HepG2 (cell line): ENCODE results near the gene NPIPB6. TPM values are rescaled to one million over a fixed set of nuclear protein-coding genes. Genes with fewer than 3 reads are reported as not detected.
"Not testable (repeated sequence)": the region's sequence is repeated elsewhere in the genome, so short reads cannot be mapped to it uniquely, and the experiment has no call there.

Source experiments
- ATAC-seq: fragments of 200-7000 bp; cut with Tn5 transposase; 3 replicates; pipeline ENCODE4 v1.9.1; 2020; ENCODE audit warnings: mild to moderate bottlenecking, moderate library complexity
- BruUV-seq: library from RNA; stranded (reverse); fragments of 400-500 nt; replicated peaks from 2 replicates; lab custom pipeline; 2021; lab: Mats Ljungman, UMichigan
- CTCF ChIA-PET: fragments of 300-600 bp; formaldehyde crosslinking; extraction: SDS; loops from one replicate; lab custom pipeline; 2021; ENCODE audit warnings: low total read pairs, inconsistent platforms, low intra/inter-chr PET ratio; lab: Yijun Ruan, JAX
- POLR2A ChIA-PET: fragments of 350-600 bp; sonication (Branson Sonifier 250); formaldehyde crosslinking; loops from one replicate; lab custom pipeline; 2020; ENCODE audit warnings: antibody characterized with exemption, inconsistent platforms; lab: Yijun Ruan, JAX
- DNase-seq: peaks from one replicate; pipeline ENCODE4 v3.0.0-alpha.2; 2015; ENCODE audit warnings: low spot score
- FAIRE-seq: peaks from 3 replicates; lab custom pipeline; 2011; peaks lifted over from hg19 to GRCh38; lab: Jason Lieb, UNC
- H2AFZ ChIP-seq: one replicate; pipeline ENCODE4 v1.6.1; 2011; ENCODE audit warnings: low read length, inconsistent platforms
- H3K27ac ChIP-seq: fragments of 300-600 bp; 3 replicates; pipeline ENCODE4 v1.8.0; 2011; ENCODE audit warnings: mixed run types, mild to moderate bottlenecking, mixed read lengths, low read length, inconsistent platforms; ENCODE audit not compliant: insufficient read depth; ENCODE audit errors: extremely low read length
- H3K27me3 ChIP-seq, 2 experiments: fragments of 200-600 bp in 1 of 2; 2 replicates in 1 of 2; 3 replicates in 1 of 2; pipeline versions ENCODE4 v1.6.0 to v1.8.0; 2011; ENCODE audit warnings: low read length in 2 of 2, mild to moderate bottlenecking in 2 of 2, moderate library complexity in 2 of 2, inconsistent platforms in 1 of 2; ENCODE audit not compliant: insufficient read depth in 2 of 2, control insufficient read depth in 1 of 2
- H3K36me3 ChIP-seq, 2 experiments: fragments of 200-600 bp in 1 of 2; replicated peaks in 1 of 2; 2 replicates in 1 of 2; 3 replicates in 1 of 2; pipeline versions ENCODE4 v1.5.1 to v1.8.0; 2011; ENCODE audit warnings: low read length in 2 of 2, inconsistent platforms in 1 of 2; ENCODE audit not compliant: insufficient read depth in 2 of 2, control insufficient read depth in 1 of 2
- H3K4me1 ChIP-seq: 2 replicates; pipeline ENCODE4 v1.5.1; 2012; ENCODE audit warnings: low read length, inconsistent platforms; ENCODE audit not compliant: insufficient read depth
- H3K4me2 ChIP-seq: 2 replicates; pipeline ENCODE4 v1.6.0; 2011; ENCODE audit warnings: low read depth, low read length, inconsistent platforms
- H3K4me3 ChIP-seq, 3 experiments: fragments of 200-600 bp in 1 of 3; sonication (generic), shearing (Covaris generic) in 1 of 3; replicated peaks in 1 of 3; 2 replicates each; pipeline ENCODE4 v1.5.1; 2011 to 2016; ENCODE audit warnings: low read length in 3 of 3, inconsistent platforms in 2 of 3, low read depth in 2 of 3, mild to moderate bottlenecking in 2 of 3, control low read depth in 1 of 3, mixed read lengths in 1 of 3; ENCODE audit not compliant: insufficient read depth in 1 of 3
- H3K79me2 ChIP-seq: one replicate; pipeline ENCODE4 v1.6.1; 2011; ENCODE audit warnings: low read length, inconsistent platforms; ENCODE audit not compliant: insufficient read depth
- H3K9ac ChIP-seq: 2 replicates; pipeline ENCODE4 v1.6.0; 2011; ENCODE audit warnings: mild to moderate bottlenecking, low read depth, low read length, inconsistent platforms; ENCODE audit not compliant: insufficient read depth
- H3K9me3 ChIP-seq: 2 replicates; pipeline ENCODE4 v1.5.1; 2012; ENCODE audit warnings: mild to moderate bottlenecking, low read length
- H4K20me1 ChIP-seq: 2 replicates; pipeline ENCODE4 v1.6.0; 2011; ENCODE audit warnings: inconsistent platforms, mild to moderate bottlenecking, low read length, moderate library complexity; ENCODE audit not compliant: insufficient read depth
- ARID5B ChIP-seq: IDR thresholded peaks from 2 replicates; pipeline ENCODE4 v1.4.0; 2020; ENCODE audit warnings: mild to moderate bottlenecking, missing genetic modification reagents
- ARNT ChIP-seq: fragments of 450-650 bp; IDR thresholded peaks from 2 replicates; pipeline ENCODE4 v1.6.1; 2017
- FOXA1 ChIP-seq, 2 experiments: fragments of 450-650 bp in 1 of 2; sonication (generic) in 1 of 2; formaldehyde crosslinking in 1 of 2; IDR thresholded peaks; 2 replicates each; pipeline versions ENCODE4 v1.4.0 to v1.6.1; 2016 to 2020; ENCODE audit warnings: missing genetic modification reagents in 1 of 2
- HOXA5 ChIP-seq: sonication (generic); formaldehyde crosslinking; IDR thresholded peaks from 2 replicates; pipeline ENCODE4 v1.4.0; 2020; ENCODE audit warnings: missing genetic modification reagents
- ISX ChIP-seq: sonication (generic); formaldehyde crosslinking; conservative IDR thresholded peaks from 2 replicates; pipeline ENCODE4 v1.5.0; 2020; ENCODE audit warnings: missing genetic modification reagents
- NFYC ChIP-seq: IDR thresholded peaks from 2 replicates; pipeline ENCODE4 v1.6.1; 2016; ENCODE audit warnings: missing genetic modification reagents, missing compliant biosample characterization
- USF2 ChIP-seq, 2 experiments: sonication (generic) in 1 of 2; formaldehyde crosslinking in 1 of 2; IDR thresholded peaks; 2 replicates each; pipeline versions ENCODE4 v1.5.1 to v1.6.1; 2011 to 2020; ENCODE audit warnings: borderline replicate concordance in 1 of 2, low read depth in 1 of 2, low read length in 1 of 2, mild to moderate bottlenecking in 1 of 2, missing genetic modification reagents in 1 of 2, moderate library complexity in 1 of 2
- ZMYM3 ChIP-seq: sonication (generic); formaldehyde crosslinking; IDR thresholded peaks from 2 replicates; pipeline ENCODE4 v1.5.1; 2020; ENCODE audit warnings: mild to moderate bottlenecking, missing genetic modification reagents
- ZNF331 ChIP-seq: sonication (generic); formaldehyde crosslinking; IDR thresholded peaks from 2 replicates; pipeline ENCODE4 v1.4.0; 2020; ENCODE audit warnings: missing genetic modification reagents
- WGBS: methylation state at CpG from one replicate; pipeline ENCODE4 v1.1.6; 2017; ENCODE audit warnings: low lambda C conversion rate; 5-methylcytosine and 5-hydroxymethylcytosine counted together
- in situ Hi-C: cut with HindIII; loops from 2 replicates; pipeline ENCODE4 v1.10.0; 2017; ENCODE audit warnings: low pct_unique_long_range_greater_than_20kb; ENCODE audit not compliant: extremely low pct_ligation_motif_present
- intact Hi-C: fragments of 100-400 bp; cut with micrococcal nuclease; formaldehyde crosslinking; loops from one replicate; pipeline ENCODE4 v1.10.0; 2022; ENCODE audit not compliant: unreplicated experiment
- polyA plus RNA-seq, 8 experiments: library from polyadenylated mRNA; depleted of rRNA in 3 of 8; stranded (reverse) in 7 of 8; unstranded in 1 of 8; fragments of >200 nt; fragmentation: Illumina TruSeq in 4 of 8; extraction: Trizol in 4 of 8; gene quantifications; 2 replicates each; pipeline versions ENCODE4 v1.2.1 to v1.2.3, GENCODE V29; 2011 to 2016; ENCODE audit warnings: low read depth in 4 of 8, missing spikeins in 1 of 8, mixed read lengths in 1 of 8; ENCODE audit not compliant: insufficient read depth in 1 of 8
- total RNA-seq, 5 experiments: library from RNA; depleted of rRNA; stranded (reverse); fragments of >200 nt; fragmentation: Illumina TruSeq; extraction: Trizol; gene quantifications; 2 replicates each; pipeline ENCODE4 v1.2.3, GENCODE V29; 2016; ENCODE audit warnings: low read depth in 1 of 5

Gene NPIPB6
- total and polyA plus RNA-seq, 2 of the 13 experiments (the other 11 are each of a cell fraction or from before 2014, with no cell fraction given) = 0.25 TPM; not detected in 1

- H3K27me3 ChIP-seq; intact Hi-C loops; H3K36me3 ChIP-seq; H3K79me2 ChIP-seq; H3K9ac ChIP-seq; H3K9me3 ChIP-seq; TF ChIP-seq USF2 (IDR thresholded peaks at IDR 0.05; ENCODE audit: low read depth, low read length); FOXA1 (IDR thresholded peaks at IDR 0.05): not testable (repeated sequence)
- ATAC-seq = peak; percentile 66
- TF ChIP-seq USF2 (CRISPR knock-in tag; IDR thresholded peaks at IDR 0.05; ENCODE audit: borderline replicate concordance) (peak; percentile 69; the same call in 1 of the 2 replicates), FOXA1 (CRISPR knock-in tag; IDR thresholded peaks at IDR 0.05) (0 out of 2 replicates have a peak, but pooled peaks have one; percentile 11), NFYC (peak; percentile 70)
- TF ChIP-seq, all 625 proteins: peak for 3; not testable (repeated sequence) for 622
- FAIRE-seq, H3K27ac ChIP-seq, H3K4me3 ChIP-seq, POLR2A ChIA-PET, CTCF ChIA-PET, H2AFZ ChIP-seq, in situ Hi-C loops, DNase-seq, H4K20me1 ChIP-seq, H3K4me2 ChIP-seq, BruUV-seq: not testable (repeated sequence)
- 37% methylated on average over 8 of the region's 9 CpGs for WGBS
- peaks cover 20% of the 10 kb centered on the region for H3K4me1 ChIP-seq
Measured at GRCh38 chr16:28330232-28330631, 33.1 kb downstream of the NPIPB6 start.

GRCh38 chr16:28326881-28327610, 36.3 kb downstream of the NPIPB6 start:
- Histone ChIP-seq H3K27me3 (peaks cover 0 to 2% of the 10 kb centered on the region in 2 experiments; a peak in 1 of 5 replicates), H2AFZ (no peak overlapping the region), H4K20me1 (no peaks in the 10 kb centered on the region), H3K9me3 (no peaks in the 10 kb centered on the region), H3K4me2 (no peak overlapping the region), H3K79me2 (no peaks in the 10 kb centered on the region), H3K9ac (no peak overlapping the region), H3K36me3 (no peaks in the 10 kb centered on the region), H3K27ac (no peak overlapping the region), H3K4me1 (peaks cover 49% of the 10 kb centered on the region), H3K4me3 (no peak overlapping the region)
- DNase-seq = peak; percentile 61
- no peak for FAIRE-seq
- CTCF ChIA-PET = no interaction called here
- in situ Hi-C loops = no loop called here
- no TSS peak for BruUV-seq
- peak; percentile 64 for ATAC-seq
- intact Hi-C loops = no loop called here
- 35% methylated on average over 10 of the region's 12 CpGs for WGBS
- POLR2A ChIA-PET = no interaction called here
- TF ChIP-seq ZNF331 (CRISPR knock-in tag) (0 out of 2 replicates have a peak, but pooled peaks have one; percentile 45), HOXA5 (peak; percentile 38; the same call in 1 of the 2 replicates), ZMYM3 (CRISPR knock-in tag) (no peak), ISX (CRISPR knock-in tag) (no peak), ARID5B (peak; percentile 30; the same call in 1 of the 2 replicates), ARNT (no peak)
